Adrenal gland (tissue), 12 donors: ENCODE data around the gene MYCL. TPM values are rescaled to one million over a fixed set of nuclear protein-coding genes. Genes with fewer than 3 reads are reported as not detected.

Experiments used
- DNase-seq, 7 donors: peaks; one replicate each; pipeline ENCODE4 v3.0.0-alpha.2; 2019 to 2020
- H3K27ac ChIP-seq, 5 donors: fragments of 200-600 bp; sonication (generic) in 4 of 5; 1 replicate in 3 of 5; 2 replicates in 2 of 5; pipeline versions ENCODE4 v1.5.1 to v1.8.0; 2016 to 2020; ENCODE audit warnings: mild to moderate bottlenecking in 1 of 5
- H3K27me3 ChIP-seq: fragments of 200-600 bp; 2 replicates; pipeline ENCODE4 v1.8.0; 2021
- H3K36me3 ChIP-seq, 2 donors: fragments of 200-600 bp; replicated peaks in 1 of 2; 1 replicate in 1 of 2; 2 replicates in 1 of 2; pipeline versions ENCODE4 v1.5.1 to v1.8.0; 2018 to 2022
- H3K4me1 ChIP-seq, 2 donors: fragments of 200-600 bp; replicated peaks in 1 of 2; 1 replicate in 1 of 2; 2 replicates in 1 of 2; pipeline versions ENCODE4 v1.5.1 to v1.8.0; 2018 to 2021
- H3K4me3 ChIP-seq, 4 donors: fragments of 200-600 bp; sonication (generic) in 3 of 4; one replicate each; pipeline ENCODE4 v1.5.1; 2016 to 2018
- H3K9me3 ChIP-seq, 3 donors: fragments of 200-600 bp; sonication (generic) in 1 of 3; replicated peaks in 1 of 3; 1 replicate in 2 of 3; 2 replicates in 1 of 3; pipeline versions ENCODE4 v1.5.1 to v1.8.0; 2016 to 2021
- POLR2A ChIP-seq, 2 donors: fragments of 450-650 bp; IDR thresholded peaks; one replicate each; pipeline ENCODE4 v1.6.1; 2017; ENCODE audit warnings: antibody characterized with exemption in 2 of 2, mild to moderate bottlenecking in 2 of 2, moderate library complexity in 1 of 2
- WGBS, 4 donors: extraction: QIAGEN DNeasy Blood & Tissue Kit in 2 of 4; methylation state at CpG; one replicate each; pipeline versions ENCODE4 v1.1.5 to v1.1.7; 2013 to 2017; 5-methylcytosine and 5-hydroxymethylcytosine counted together
- intact Hi-C, 2 donors: fragments of 100-400 bp; cut with DNase I; formaldehyde crosslinking; loops; one replicate each; pipeline versions ENCODE4 v1.14.1 to v1.15.0; 2022 to 2023
- polyA plus RNA-seq, 3 donors: library from polyadenylated mRNA; stranded (reverse); fragments of 200-250 nt in 2 of 3; fragments of 350-450 nt in 1 of 3; fragmentation: Illumina TruSeq in 1 of 3; extraction: RNeasy Lipid Tissue Mini Kit (QIAGEN cat#74804) in 1 of 3; gene quantifications; one replicate each; pipeline ENCODE4 v1.2.3, GENCODE V29; 2013 to 2014
- total RNA-seq, 9 donors: library from RNA; depleted of rRNA in 4 of 9; stranded (reverse); fragments of >200 nt in 4 of 9; fragments of 120-200 nt in 1 of 9; fragmentation: NEBNext Ultra II Directional in 1 of 9; extraction: Animal tissue kit (Norgen Biotek cat#: 25700) in 1 of 9; gene quantifications; one replicate each; pipeline versions ENCODE4 v1.1.0 to v1.2.4, GENCODE V29; 2013 to 2023
- TF ChIP-seq, protein P1 (sequence below), 6 experiments: fragments of 450-650 bp in 4 of 6; fragments of 200-600 bp in 2 of 6; sonication (generic) in 1 of 6; IDR thresholded peaks; 1 replicate in 5 of 6; 2 replicates in 1 of 6; pipeline versions ENCODE4 v1.5.1 to v1.8.0; 2016 to 2021; ENCODE audit warnings: antibody characterized with exemption in 6 of 6, mild to moderate bottlenecking in 2 of 6, moderate library complexity in 1 of 6
- donor health status: healthy with polysubstance abuse.
- donor health status: Bipolar disorder and iron deficiency.
- donor health status: DM: yes; HTN: yes; CAD: no.
- donor health status: DM: no; HTN: no; CAD: no.
- donor health status: DM: no; HTN: no; CAD: no.
- donor health status: DM: yes; HTN: yes; CAD: no.

Gene MYCL
- total and polyA plus RNA-seq, 12 donors: 0.07 to 0.69 (median 0.36) TPM; not detected in 1

GRCh38 chr1:39907528-39908453 lies 6.1 kb upstream of the MYCL start:
- H3K27me3 ChIP-seq: peaks cover 8% of the 10 kb centered on the region
- DNase-seq: no peak
- no peaks in the 10 kb centered on the region for H3K36me3 ChIP-seq
- H3K9me3 ChIP-seq: no peaks in the 10 kb centered on the region
- WGBS, 4 donors: 62 to 72% (median 65%) methylated on average over 3 of the region's 3 CpGs
- no peaks in the 10 kb centered on the region for H3K4me1 ChIP-seq
- no peak overlapping the region for H3K27ac ChIP-seq
- intact Hi-C loops: no loop called here
- H3K4me3 ChIP-seq: no peak overlapping the region
- no peak for TF ChIP-seq POLR2A (IDR thresholded peaks at IDR 0.05)
- TF ChIP-seq, protein P1, sequence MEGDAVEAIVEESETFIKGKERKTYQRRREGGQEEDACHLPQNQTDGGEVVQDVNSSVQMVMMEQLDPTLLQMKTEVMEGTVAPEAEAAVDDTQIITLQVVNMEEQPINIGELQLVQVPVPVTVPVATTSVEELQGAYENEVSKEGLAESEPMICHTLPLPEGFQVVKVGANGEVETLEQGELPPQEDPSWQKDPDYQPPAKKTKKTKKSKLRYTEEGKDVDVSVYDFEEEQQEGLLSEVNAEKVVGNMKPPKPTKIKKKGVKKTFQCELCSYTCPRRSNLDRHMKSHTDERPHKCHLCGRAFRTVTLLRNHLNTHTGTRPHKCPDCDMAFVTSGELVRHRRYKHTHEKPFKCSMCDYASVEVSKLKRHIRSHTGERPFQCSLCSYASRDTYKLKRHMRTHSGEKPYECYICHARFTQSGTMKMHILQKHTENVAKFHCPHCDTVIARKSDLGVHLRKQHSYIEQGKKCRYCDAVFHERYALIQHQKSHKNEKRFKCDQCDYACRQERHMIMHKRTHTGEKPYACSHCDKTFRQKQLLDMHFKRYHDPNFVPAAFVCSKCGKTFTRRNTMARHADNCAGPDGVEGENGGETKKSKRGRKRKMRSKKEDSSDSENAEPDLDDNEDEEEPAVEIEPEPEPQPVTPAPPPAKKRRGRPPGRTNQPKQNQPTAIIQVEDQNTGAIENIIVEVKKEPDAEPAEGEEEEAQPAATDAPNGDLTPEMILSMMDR (IDR thresholded peaks at IDR 0.05): no peak

- Histone ChIP-seq H3K4me3 (no peak overlapping the region), H3K4me1 (peaks cover 11 to 19% of the 10 kb centered on the region in 2 donors), H3K27ac (no peak overlapping the region), H3K9me3 (no peaks in the 10 kb centered on the region), H3K36me3 (no peaks in the 10 kb centered on the region), H3K27me3 (peaks cover 17% of the 10 kb centered on the region)
- DNase-seq: no peak
- intact Hi-C loops: no loop called here
- no peak for TF ChIP-seq POLR2A (IDR thresholded peaks at IDR 0.05)
- TF ChIP-seq, protein P1 (IDR thresholded peaks at IDR 0.05): no peak
- WGBS, 4 donors: 67 to 78% (median 71%) methylated on average over 4 of the region's 4 CpGs
Measured at GRCh38 chr1:39905172-39905571, 3.5 kb upstream of the MYCL start.

- WGBS, 4 donors: 8 to 29% (median 14%) methylated on average over 5 to 13 of the region's 13 CpGs
- Histone ChIP-seq H3K36me3 (no peaks in the 10 kb centered on the region), H3K4me1 (peaks cover 11 to 19% of the 10 kb centered on the region in 2 donors), H3K9me3 (no peaks in the 10 kb centered on the region), H3K27me3 (peaks cover 22% of the 10 kb centered on the region), H3K27ac (no peak overlapping the region), H3K4me3 (peak overlapping the region in 1 of 4 donors; percentile 57)
- no peak for DNase-seq
- no peak for TF ChIP-seq POLR2A (IDR thresholded peaks at IDR 0.05)
- TF ChIP-seq, protein P1 (IDR thresholded peaks at IDR 0.05): peak in 1 of 6 experiments; percentile 4
- intact Hi-C loops: loop anchor here (5.0 kb wide), 1 partner anchor 85 kb away; no protein-coding TSS in a partner anchor
Measured at GRCh38 chr1:39902460-39902807, 717 bp upstream of the MYCL start.

DNA sequence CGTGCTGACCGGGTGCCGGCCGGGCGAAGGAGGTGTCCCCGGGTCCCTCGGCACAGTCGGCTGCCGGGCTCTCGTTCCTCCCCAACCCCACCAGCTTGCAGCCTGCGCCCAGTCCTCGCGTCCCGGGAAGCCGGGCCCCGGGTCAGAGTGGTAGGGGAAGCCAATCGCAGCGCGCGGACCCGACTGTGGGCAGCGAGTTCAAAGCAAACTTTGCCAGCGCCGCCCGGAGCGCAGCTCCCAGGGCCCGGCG lies 328 bp downstream of the MYCL start:
- Histone ChIP-seq H3K4me1 (peaks cover 11 to 19% of the 10 kb centered on the region in 2 donors), H3K27ac (no peak overlapping the region), H3K27me3 (peaks cover 22% of the 10 kb centered on the region), H3K9me3 (no peaks in the 10 kb centered on the region), H3K36me3 (no peaks in the 10 kb centered on the region), H3K4me3 (peak overlapping the region in 2 of 4 donors; percentile 10 to 57)
- 0% methylated on average over 1 to 28 of the region's 28 CpGs for WGBS, 4 donors
- no peak for TF ChIP-seq POLR2A (IDR thresholded peaks at IDR 0.05)
- intact Hi-C loops: loop anchor here (5.0 kb wide), 1 partner anchor 84 kb away; no protein-coding TSS in a partner anchor
- no peak for DNase-seq
